ENCODE measurements around the gene DPP6. TPM values are rescaled to one million over a fixed set of nuclear protein-coding genes. Genes with fewer than 3 reads are reported as not detected.

DPP6 gene
- total and polyA plus RNA-seq, 8 donors, result 1.0 to 11.2 (median 2.6) TPM

GRCh38 chr7:154242709-154243108, 190.5 kb downstream of the DPP6 start:
- FAIRE-seq (no peak), ATAC-seq (no peak)
- intact Hi-C loops (cut with DNase I), result no loop called here

GRCh38 chr7:154252046-154252445, 199.8 kb downstream of the DPP6 start:
- no peaks in the 10 kb centered on the region for H3K9me3 ChIP-seq
- DNase-seq, result no peak
- no peak overlapping the region for H3K27ac ChIP-seq
- WGBS, 2 donors, result 72 to 77% methylated on average over 6 of the region's 6 CpGs
- H3K4me3 ChIP-seq, result no peak overlapping the region
- intact Hi-C loops (cut with DNase I), result no loop called here
- FAIRE-seq, result no peak
- no peak for TF ChIP-seq CTCF (IDR thresholded peaks at IDR 0.05)
- no peak for ATAC-seq
- H3K27me3 ChIP-seq, result peaks cover 0 to 3% (median 0%) of the 10 kb centered on the region in 4 donors
- H3K4me1 ChIP-seq, result no peaks in the 10 kb centered on the region
- no peaks in the 10 kb centered on the region for H3K36me3 ChIP-seq

More at GRCh38 chr7:154242709-154243108, 190.5 kb downstream of the DPP6 start:
- Histone ChIP-seq H3K9me3 (no peaks in the 10 kb centered on the region), H3K27me3 (no peaks in the 10 kb centered on the region), H3K4me3 (no peak overlapping the region), H3K36me3 (no peaks in the 10 kb centered on the region), H3K27ac (no peak overlapping the region), H3K4me1 (no peaks in the 10 kb centered on the region)
- TF ChIP-seq CTCF (IDR thresholded peaks at IDR 0.05), result no peak
- DNase-seq, result no peak

- no peak for DNase-seq
- Histone ChIP-seq H3K27ac (no peak overlapping the region), H3K36me3 (no peaks in the 10 kb centered on the region), H3K27me3 (peaks cover 0 to 3% (median 0%) of the 10 kb centered on the region in 4 donors), H3K4me1 (no peaks in the 10 kb centered on the region), H3K4me3 (no peak overlapping the region), H3K9me3 (no peaks in the 10 kb centered on the region)
- FAIRE-seq, result no peak
- WGBS, 2 donors, result 55 to 60% methylated on average over 6 of the region's 6 CpGs
- TF ChIP-seq CTCF (IDR thresholded peaks at IDR 0.05), result no peak
- ATAC-seq, result no peak
- intact Hi-C loops (cut with DNase I), result no loop called here
These were observed 201.6 kb downstream of the DPP6 start for GRCh38 chr7:154253810-154254209.

GRCh38 chr7:154255324-154255723, 203.1 kb downstream of the DPP6 start:
- FAIRE-seq (no peak), DNase-seq (no peak), ATAC-seq (peak in 1 of 4 donors; percentile 48)
- H3K36me3 ChIP-seq, result no peaks in the 10 kb centered on the region
- no peak overlapping the region for H3K4me3 ChIP-seq
- TF ChIP-seq CTCF (IDR thresholded peaks at IDR 0.05), result no peak
- 10 to 14% methylated on average over 7 of the region's 7 CpGs for WGBS, 2 donors
- H3K9me3 ChIP-seq, result no peaks in the 10 kb centered on the region
- H3K4me1 ChIP-seq, result no peaks in the 10 kb centered on the region
- H3K27me3 ChIP-seq, result peaks cover 0 to 6% (median 0%) of the 10 kb centered on the region in 4 donors
- no peak overlapping the region for H3K27ac ChIP-seq
- intact Hi-C loops (cut with DNase I), result no loop called here

- DNase-seq, result no peak
- intact Hi-C loops (cut with DNase I), result no loop called here
- H3K4me3 ChIP-seq, result no peak overlapping the region
- no peaks in the 10 kb centered on the region for H3K9me3 ChIP-seq
- no peak for FAIRE-seq
- TF ChIP-seq CTCF (IDR thresholded peaks at IDR 0.05), result no peak
- no peaks in the 10 kb centered on the region for H3K36me3 ChIP-seq
- H3K4me1 ChIP-seq, result no peaks in the 10 kb centered on the region
- H3K27me3 ChIP-seq, result peaks cover 0 to 7% (median 0%) of the 10 kb centered on the region in 4 donors
- no peak for ATAC-seq
- H3K27ac ChIP-seq, result no peak overlapping the region
- 52 to 59% methylated on average over 8 of the region's 8 CpGs for WGBS, 2 donors
These were observed 204.0 kb downstream of the DPP6 start for GRCh38 chr7:154256150-154256549.
